Endometrial microvascular endothelial cells (primary cell): ENCODE measurements around the gene HPGDS. TPM values are rescaled to one million over a fixed set of nuclear protein-coding genes. Genes with fewer than 3 reads are reported as not detected.
"Not testable (repeated sequence)": the region's sequence is repeated elsewhere in the genome, so short reads cannot be mapped to it uniquely, and the experiment has no call there.

Experiments
- in situ Hi-C: cut with HindIII; loops from 2 replicates; pipeline ENCODE4 v1.10.0; 2017; ENCODE audit warnings: low sequenced_read_pairs, low pct_unique_long_range_greater_than_20kb; ENCODE audit errors: inconsistent ontology term
- total RNA-seq: library from RNA; depleted of rRNA; stranded (reverse); fragments of >200 nt; gene quantifications from one replicate; pipeline ENCODE4 v1.2.3, GENCODE V29; 2015; ENCODE audit errors: inconsistent ontology term

HPGDS gene
- total RNA-seq, 1 donor from 2014 or later: not detected

DNA sequence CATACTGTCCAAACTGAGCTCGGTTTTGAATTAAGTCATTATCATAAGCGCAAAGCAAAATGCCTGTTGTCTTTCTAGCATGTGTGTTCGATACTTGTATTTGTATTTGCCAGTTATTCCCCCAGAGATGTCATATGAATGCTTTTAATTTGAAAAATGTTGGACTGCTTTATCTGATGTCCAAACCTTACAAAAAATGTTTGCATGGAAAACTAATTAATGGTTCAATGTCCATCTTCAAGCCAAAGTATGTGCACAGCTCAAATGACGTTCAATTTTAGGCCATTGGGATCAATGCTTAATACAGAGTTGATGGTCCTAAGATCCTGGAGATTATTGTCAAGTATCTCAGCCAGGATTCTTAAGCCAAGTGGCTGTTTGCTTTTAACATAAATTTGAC is 17.2 kb upstream of the HPGDS start:
- in situ Hi-C loops: no loop called here

DNA sequence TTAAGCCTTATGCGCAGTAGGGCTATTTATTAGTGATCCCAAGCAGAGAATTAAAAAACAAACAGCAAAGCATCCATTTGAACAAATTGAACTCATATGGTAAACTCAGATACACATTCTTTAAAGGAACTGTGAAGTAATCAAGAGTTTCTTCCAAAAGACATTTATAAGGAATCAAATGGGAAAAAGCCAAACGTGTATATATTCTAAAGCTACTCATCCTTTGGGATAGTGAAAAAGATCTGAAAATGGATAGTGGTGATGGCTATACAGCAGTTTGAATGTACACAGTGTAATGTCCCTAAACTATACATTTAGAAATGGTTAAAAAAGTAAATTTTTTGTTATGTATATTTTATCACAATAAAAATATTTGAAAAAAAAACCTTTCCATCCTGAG is 16.6 kb upstream of the HPGDS start:
- in situ Hi-C loops: no loop called here

DNA sequence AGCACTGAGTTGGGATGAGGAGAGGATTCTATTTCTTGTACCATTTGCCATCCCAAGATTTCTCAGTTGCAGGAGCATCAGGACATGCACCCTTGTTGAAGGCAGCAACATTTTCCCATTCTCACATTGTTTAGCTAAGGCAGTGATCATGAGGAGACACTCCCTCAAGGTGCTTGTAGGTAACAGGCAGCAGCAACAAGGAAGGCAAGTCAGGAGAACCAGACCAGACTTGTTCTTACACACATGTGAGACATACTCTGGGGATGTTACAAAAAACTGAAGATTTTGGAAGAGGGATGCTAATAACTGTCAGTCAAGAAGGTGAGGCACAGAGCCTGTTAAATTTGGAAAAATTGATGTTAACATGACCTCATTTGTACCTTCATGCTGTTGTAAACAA is 15.5 kb upstream of the HPGDS start:
- in situ Hi-C loops: no loop called here

DNA sequence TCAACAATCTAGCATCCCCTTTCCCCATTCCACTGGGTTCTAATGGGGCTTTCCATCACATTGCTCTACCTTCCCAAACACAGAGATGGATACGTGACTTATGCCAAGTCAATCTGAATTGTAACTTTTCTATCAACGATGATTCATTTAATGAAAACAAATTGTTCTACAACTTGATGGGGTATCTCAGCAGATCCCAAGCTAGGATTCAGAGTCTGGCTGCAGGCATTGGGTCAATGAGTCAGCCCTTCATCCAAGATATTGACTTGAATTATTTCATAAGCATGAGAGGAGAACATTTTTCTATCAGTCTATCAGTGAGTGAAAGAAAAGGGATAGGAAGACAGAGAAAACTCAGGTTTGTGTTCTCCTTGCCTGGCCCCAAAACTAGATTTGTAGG is 15.0 kb upstream of the HPGDS start:
- in situ Hi-C loops: no loop called here

DNA sequence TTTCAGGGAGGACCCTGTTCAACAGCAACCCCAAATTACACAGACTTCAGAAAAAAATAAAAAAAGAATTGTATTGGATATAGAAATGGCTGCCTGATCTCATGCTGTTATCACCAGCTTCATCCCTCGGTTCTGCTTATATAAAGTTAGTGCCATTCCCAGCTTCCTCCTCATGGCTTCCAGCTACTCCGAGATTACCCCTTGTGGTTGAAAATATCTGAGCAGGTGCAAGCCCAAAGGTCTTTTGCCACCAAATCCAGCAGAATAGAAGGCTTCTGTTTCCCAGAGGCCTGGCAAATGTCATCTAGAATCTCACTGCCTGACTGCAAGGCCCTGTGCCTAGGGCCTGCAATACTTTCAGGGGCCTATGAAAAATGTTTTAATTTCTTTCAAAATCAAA is 13.8 kb upstream of the HPGDS start:
- in situ Hi-C loops: no loop called here

DNA sequence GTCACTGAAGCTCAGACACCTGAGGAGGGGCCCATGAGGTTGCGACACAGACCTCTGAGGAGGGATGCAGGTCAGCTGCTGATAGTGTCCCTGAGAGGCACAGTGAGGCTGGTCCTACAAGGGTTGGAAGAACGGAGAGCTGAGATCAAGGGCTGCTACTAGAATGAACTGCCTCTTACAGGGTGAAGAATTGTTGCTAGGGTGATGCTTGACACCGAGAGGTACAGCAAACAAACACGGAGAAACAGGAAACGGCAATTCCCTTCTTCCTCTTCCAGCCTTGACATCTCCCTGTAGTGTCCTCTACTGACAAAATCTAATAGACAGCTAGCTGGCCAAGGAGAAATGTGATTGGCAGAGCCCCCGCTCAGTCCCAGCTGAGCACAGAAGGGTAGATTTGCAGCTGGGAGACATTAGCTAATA is 11.8 kb upstream of the HPGDS start:
- in situ Hi-C loops: no loop called here

DNA sequence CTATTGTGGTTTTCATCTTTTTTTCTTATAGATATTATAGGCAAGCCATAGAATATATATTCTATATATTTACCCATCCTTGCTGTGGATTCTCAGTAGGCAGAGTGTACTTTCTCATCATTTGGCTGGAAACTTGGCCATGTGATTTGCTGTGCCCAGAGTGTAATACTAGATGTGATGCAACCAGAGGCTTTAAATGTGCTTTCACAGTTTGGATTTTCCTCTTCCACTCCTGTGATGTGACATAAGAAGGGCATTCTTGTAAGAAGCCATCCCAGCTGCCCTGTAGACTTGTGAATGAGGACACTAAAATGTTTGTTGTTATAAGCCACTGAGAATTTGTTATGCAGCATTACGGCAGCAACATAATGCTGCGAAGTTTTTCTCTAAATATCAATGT is 10.4 kb upstream of the HPGDS start:
- in situ Hi-C loops: no loop called here

DNA sequence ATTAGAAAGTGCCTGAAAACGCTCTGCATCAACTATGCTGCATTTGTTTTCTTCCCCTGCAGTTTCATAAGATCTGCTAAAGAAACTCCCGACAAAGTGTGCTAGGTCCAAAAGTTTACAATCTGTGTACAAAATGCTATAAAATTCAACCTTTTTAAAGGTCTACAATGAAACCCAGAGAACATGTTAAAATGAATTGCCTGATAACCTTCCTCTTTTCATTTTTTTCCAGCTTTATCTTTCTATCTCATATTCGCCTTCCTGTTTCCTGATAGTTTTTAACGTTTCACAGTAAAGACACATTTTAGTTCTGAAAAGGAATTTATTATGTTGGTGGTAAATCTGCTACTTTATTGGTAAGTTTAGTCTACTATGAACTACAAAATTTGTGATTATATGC is 9.5 kb upstream of the HPGDS start:
- in situ Hi-C loops: no loop called here

DNA sequence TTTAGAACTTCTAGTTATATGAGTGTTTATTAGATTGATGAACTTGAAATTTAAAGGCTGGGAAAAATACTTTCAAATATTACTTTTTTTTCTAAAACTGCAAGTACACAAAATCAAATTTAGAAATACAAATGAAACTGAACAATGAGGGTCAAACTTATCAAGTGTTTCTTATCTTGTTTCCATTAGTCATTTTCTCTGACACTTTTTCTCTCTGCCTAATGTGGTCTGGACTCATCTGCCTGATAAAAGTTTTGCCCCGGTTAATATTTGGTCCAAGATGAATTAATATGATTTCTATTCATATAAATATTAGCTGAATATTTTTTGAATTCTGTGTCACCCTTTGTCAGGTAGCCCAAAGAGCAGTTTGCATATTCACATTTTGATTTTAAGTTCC is 8.7 kb upstream of the HPGDS start:
- in situ Hi-C loops: no loop called here

DNA sequence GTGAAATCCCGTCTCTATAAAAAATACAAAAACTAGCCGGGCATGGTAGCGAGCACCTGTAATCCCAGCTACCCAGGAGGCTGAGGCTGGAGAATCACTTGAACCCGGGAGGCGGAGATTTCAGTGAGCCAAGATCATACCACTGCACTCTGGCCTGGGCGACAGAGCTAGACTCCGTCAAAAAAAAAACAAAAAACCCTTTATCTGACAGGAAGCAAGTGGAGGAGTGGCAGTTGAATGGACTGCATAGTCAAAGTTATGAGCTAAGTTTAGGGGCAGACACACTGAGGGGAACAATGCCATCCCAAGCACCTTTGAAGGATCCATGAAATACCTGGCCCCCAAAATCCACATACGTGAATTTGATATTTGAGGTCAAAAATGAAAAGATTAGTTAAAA is 7.5 kb upstream of the HPGDS start:
- in situ Hi-C loops: no loop called here

DNA sequence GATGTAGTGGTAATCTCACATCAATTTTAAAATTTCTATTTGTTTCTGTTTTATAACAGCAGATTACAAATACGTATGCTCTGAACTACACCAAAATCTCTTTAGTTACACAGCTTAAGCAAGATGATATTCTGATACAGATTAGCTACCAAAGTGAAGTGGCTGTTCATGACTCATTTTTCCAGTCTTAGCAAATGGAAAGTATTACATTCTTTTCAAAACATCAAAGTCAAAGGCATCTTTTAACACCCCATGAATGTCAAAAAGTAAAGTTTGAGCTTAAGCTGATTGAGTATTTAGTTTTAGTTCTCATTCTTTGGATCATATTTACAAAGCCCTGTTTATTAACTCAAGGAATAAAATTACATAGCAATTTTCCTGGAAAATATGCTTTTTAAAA is 6.6 kb upstream of the HPGDS start:
- in situ Hi-C loops: no loop called here

DNA sequence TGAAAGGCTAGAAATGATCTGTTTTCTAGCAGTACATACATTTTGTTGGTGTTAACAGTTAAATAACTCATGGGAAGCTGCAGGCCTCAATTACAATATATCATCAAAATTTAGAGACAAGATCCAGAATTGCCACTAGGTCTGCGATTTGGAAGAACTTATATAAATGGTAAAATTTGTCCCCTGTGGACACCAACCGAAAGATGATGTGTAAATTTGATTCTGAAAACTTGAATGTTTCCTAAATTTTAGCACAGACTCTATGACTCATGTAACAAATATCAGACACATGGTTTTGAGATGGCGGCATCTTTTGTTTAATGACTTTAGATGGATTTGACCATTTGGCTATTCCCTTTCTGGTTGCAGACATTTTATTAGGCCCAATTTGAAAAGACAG is 6.0 kb upstream of the HPGDS start:
- in situ Hi-C loops: no loop called here

DNA sequence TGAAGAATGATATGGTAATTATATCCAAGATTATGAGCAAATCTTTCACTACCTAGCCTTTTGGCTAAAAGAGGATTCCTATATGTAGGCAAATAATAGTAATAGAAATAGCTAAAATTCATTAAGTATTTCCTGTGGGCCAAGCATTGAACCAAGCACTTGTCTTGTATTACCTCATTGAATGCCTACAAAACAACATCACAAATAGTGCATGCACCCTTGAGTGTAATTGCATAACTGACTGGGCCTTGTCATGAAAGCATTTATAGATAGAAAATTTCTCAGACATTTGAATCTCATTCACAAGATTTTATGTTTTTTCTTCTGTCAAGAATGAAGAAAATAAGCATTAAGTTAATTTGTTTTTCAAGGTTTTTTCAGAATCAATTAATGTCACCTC is 3.9 kb upstream of the HPGDS start:
- in situ Hi-C loops: no loop called here

DNA sequence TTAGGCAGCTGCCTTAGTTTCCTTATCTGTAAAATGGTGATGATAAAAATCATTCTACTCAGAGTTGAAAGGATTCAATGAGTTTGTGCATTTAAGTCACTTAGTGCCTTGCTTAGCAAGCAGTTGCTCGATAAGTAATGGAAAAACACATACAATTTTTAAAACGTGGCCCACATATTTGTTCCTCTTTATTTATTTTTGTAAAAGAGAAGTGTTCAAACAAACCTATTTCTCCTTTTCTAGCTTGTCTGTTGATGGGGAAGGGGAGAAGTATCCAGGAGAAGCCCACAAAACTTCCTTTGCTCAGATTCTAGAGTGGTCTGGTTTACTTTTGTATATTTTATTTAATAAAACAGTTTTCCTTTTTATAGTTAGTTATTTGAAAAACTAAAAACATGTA is 3.3 kb upstream of the HPGDS start:
- in situ Hi-C loops: no loop called here

DNA sequence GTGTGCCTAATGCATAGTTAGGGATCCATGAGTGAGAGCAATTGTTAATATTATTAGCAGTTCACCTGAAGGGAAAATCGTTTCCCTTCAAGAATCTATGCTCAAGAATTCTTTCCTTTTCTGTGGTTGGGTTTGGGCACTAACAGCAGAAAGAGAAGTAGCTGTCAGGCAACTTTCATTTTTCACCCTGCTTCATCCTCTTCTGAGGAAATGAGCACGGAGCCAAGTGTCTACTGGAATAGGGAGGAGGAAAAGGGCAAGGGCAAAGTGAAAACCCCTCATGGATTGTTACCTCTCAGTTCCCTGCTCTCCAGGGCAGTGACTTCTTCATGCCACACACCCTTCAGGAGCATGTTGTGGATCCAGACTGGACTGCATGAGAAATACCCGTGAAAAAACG is 2.6 kb upstream of the HPGDS start:
- in situ Hi-C loops: no loop called here

DNA sequence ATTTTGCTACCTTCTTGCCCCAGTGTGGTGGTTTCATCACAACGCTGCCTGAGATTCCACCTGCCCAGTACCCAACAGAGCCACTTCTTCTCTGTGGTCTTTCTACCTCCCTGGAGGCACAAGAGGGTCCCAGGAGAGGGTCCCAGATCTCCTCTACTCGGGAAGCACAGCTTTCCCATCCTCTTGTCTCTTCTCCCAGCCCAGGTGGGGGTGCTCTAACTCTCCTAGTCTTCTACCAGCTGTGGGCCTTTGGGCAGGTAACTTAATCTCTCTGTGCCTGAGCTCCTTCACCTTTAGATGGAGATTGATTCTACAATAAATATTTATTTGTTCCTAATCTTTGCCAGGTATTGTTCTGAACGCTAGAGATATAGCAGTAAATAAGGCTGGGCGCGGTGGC is 1.8 kb upstream of the HPGDS start:
- in situ Hi-C loops: no loop called here

DNA sequence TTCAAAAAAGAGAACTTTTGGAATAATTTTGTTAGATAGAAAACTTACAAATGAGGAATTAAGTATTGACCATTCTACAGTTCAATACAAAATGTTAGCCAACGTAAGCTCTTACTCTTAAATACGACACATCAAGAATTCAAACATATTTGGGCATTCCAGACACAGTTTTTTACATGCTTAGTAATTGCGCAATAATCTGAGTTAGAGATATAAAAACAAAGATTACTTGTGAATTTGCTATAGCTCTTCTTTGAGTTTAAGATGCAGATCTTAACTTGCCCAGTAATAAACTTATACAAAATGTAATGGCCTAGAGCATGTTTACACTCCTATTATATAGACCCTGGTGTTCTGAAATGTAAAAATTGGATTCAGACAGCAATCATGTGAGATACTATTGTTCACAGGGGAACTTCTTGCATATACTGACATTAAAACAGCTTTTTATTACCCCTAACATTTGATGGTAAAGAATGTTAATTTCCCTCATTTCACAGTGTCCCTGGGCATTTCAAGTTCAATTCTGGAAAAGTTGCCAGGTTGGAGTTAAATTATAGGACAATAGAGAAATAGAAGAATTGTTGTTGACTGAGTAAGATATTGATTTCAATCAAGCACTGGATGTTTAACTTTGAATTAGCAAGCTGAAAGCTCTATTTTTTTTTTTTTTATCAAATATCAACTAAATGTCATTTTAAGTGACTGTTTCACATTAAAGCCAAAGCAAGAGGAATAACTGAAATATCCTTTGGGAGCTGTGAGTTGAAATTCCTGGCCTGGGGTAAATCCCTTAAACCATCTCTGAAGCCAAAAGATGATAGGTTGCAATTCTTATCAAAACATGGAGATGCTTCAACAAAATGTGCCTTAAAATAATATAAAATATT is 910 bp downstream of the HPGDS start:
- in situ Hi-C loops: no loop called here

DNA sequence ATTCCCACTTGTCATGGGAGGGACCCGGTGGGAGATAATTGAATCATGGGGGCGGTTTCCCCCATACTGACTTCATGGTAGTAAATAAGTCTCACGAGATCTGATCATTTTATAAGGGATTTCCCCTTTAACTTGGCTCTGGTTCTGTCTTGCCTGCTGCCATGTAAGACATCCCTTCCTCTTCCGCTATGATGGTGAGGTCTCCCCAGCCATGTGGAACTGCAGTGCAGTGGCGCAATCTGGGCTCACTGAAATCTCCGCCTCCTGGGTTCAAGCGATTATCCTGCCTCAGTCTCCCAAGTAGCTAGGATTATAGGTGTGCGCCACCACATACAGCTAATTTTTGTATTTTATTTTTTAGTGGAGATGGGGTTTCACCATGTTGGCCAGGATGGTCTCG is 2.9 kb downstream of the HPGDS start:
- in situ Hi-C loops: no loop called here

DNA sequence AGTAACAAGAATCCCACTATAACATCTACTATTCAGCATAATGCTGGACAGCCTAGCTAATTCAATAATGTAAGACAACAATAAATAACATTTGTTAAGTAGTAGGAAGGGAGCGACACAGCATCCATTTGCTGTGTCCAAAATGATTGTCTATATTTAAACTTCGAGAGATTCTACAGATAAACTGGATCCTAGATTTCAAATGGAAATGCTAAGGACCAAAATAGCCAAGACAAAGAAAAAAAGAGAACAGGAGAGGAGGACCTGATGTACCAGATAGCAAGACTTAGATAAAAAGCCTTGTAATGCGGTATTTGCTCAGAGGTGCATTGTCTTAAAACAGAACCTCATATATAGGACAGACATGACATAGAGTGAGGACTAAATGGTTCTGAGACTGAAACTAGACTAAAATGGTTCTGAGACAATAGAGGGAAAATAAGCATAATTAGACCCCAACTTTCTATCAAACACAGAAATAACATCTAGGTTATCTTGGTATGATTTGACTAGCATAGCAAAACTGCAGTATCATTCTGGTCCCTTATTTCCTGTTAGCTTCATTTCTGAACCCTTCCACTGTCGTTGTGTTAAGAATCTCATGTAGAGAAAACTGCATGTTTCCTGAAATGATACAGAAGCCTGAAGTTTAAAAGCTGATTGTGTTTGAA is 3.8 kb downstream of the HPGDS start:
- in situ Hi-C loops: no loop called here

DNA sequence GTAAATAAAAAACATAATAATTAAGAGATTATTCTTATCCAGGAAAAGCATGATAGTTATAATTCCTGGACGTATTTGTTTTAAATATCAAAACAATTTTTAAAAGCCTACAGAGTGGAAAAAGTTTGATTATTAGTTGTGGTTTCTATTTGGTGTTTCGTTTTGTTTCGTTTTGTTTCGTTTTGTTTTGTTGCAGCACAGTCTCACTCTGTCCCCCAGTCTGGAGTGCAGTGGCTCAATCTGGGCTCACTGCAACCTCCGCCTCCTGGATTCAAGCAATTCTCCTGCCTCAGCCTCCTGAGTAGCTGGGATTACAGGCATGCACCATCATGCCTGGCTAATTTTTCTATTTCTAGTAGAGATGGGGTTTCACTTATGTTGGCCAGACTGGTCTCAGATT is 5.8 kb downstream of the HPGDS start:
- in situ Hi-C loops: not testable (repeated sequence)

DNA sequence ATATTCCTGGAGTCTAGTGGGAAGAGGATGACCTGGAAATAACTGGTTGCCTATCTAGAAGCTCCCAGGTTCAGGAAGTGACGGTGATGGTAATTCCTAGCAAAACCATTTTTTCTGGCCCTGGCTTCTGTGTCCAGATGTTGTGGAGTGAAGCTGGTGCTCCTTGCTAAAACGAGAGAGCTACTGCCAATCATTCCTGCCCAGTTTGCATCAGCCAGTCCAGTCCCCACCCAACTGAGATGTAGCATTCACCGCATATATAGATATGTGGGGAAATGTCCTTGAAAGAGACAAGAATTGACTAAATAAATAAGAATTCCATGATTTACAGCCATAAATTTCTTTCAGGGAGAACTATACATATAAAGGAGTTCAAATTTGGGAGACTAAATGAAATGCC is 6.3 kb downstream of the HPGDS start:
- in situ Hi-C loops: no loop called here
